ENCODE results near the gene ROM1. TPM values are rescaled to one million over a fixed set of nuclear protein-coding genes. Genes with fewer than 3 reads are reported as not detected.

Gene ROM1
- total RNA-seq, 1 experiment from 2014 or later: 2.7 TPM

- H3K4me3 ChIP-seq (replicated peaks in 1 of 2; ENCODE audit: low read depth in 1 of 2, low read length in 2 of 2): no peak overlapping the region
- peaks cover 0 to 8% of the 10 kb centered on the region in 2 experiments; a peak in 2 of 4 replicates for H3K36me3 ChIP-seq (ENCODE audit: control insufficient read depth in 1 of 2, insufficient read depth in 2 of 2, low read length in 2 of 2)
- ATAC-seq (no peak), DNase-seq (ENCODE audit: low read depth, low spot score) (no peak)
- no peaks in the 10 kb centered on the region for H3K9me3 ChIP-seq (ENCODE audit: control insufficient read depth in 1 of 2, insufficient read depth in 1 of 2, low read depth in 1 of 2, low read length in 2 of 2)
- peaks cover 8% of the 10 kb centered on the region for H3K79me2 ChIP-seq (ENCODE audit: insufficient read depth, low read length)
- ChIA-PET POLR2A (interaction anchor here (1.5 kb wide), 1 partner anchor 59 kb away, joined by 4 read pairs; the partner anchor contains the start of genes C11orf98 and CSKMT), RAD21 (ENCODE audit: low non-redundant PET in 1 of 2, low total read pairs in 2 of 2, uncharacterized antibody in 2 of 2, unreplicated experiment in 2 of 2) (no interaction called here), CTCF (no interaction called here)
- BruUV-seq (replicated peaks): no TSS peak
- H3K4me1 ChIP-seq (ENCODE audit: control insufficient read depth in 1 of 2, insufficient read depth in 2 of 2, low read length in 2 of 2): peaks cover 1 to 25% of the 10 kb centered on the region in 2 experiments
- H3K27me3 ChIP-seq (ENCODE audit: insufficient read depth, low read length): no peaks in the 10 kb centered on the region
- no peaks in the 10 kb centered on the region for H3K9me2 ChIP-seq (ENCODE audit: insufficient read depth)
- H3K4me2 ChIP-seq (ENCODE audit: low read length): no peak overlapping the region
- intact Hi-C loops (cut with micrococcal nuclease): no loop called here
- H3K27ac ChIP-seq (ENCODE audit: low read depth, low read length): no peak overlapping the region
- no peaks in the 10 kb centered on the region for H4K20me1 ChIP-seq (ENCODE audit: insufficient read depth)
- H2AFZ ChIP-seq (ENCODE audit: low read depth, low read length, poor library complexity, severe bottlenecking): no peak overlapping the region
- H3K9ac ChIP-seq (ENCODE audit: low read length): no peak overlapping the region
- TF ChIP-seq JUND (IDR thresholded peaks at IDR 0.05): no peak
- no peak for TF ChIP-seq CTCF (IDR thresholded peaks at IDR 0.05 in 2 of 3, conservative IDR thresholded peaks at IDR 0.05 in 1 of 3; ENCODE audit: borderline replicate concordance in 1 of 3, insufficient read depth in 1 of 3, low read depth in 2 of 3, low read length in 2 of 3)
- no peak for TF ChIP-seq ELF1 (IDR thresholded peaks at IDR 0.05; ENCODE audit: borderline replicate concordance, low read depth)
- TF ChIP-seq SRF (IDR thresholded peaks at IDR 0.05; ENCODE audit: low read depth): no peak
- no peak for TF ChIP-seq EGR1 (IDR thresholded peaks at IDR 0.05; ENCODE audit: low read depth)
- TF ChIP-seq ZNF274 (IDR thresholded peaks at IDR 0.05; ENCODE audit: low read depth, low read length): no peak
- no peak for TF ChIP-seq EZH2 (IDR thresholded peaks at IDR 0.05)
- no peak for TF ChIP-seq TCF7L2 (IDR thresholded peaks at IDR 0.05; ENCODE audit: borderline replicate concordance, extremely low read depth, insufficient read depth, insufficient read length)
- no peak for TF ChIP-seq SIN3A (IDR thresholded peaks at IDR 0.05; ENCODE audit: low read depth)
Measured at GRCh38 chr11:62605902-62606301, 7.2 kb upstream of the ROM1 start.
